Subcutaneous adipose tissue (tissue), 4 donors: ENCODE measurements around the gene ZNF12. TPM values are rescaled to one million over a fixed set of nuclear protein-coding genes. Genes with fewer than 3 reads are reported as not detected.

ENCODE experiments used
- total RNA-seq, 4 donors: library from RNA; depleted of rRNA; stranded (reverse); fragments of >200 nt; gene quantifications; one replicate each; pipeline ENCODE4 v1.1.0, GENCODE V29; 2016
- TF ChIP-seq, protein P1 (sequence below): fragments of 450-650 bp; IDR thresholded peaks from one replicate; pipeline ENCODE4 v1.5.1; 2016; ENCODE audit warnings: low read depth, mild to moderate bottlenecking, control low read depth, antibody characterized with exemption, moderate library complexity

The ZNF12 gene
- total RNA-seq, 4 donors from 2014 or later, result 17.3 to 27.2 (median 19.9) TPM

DNA sequence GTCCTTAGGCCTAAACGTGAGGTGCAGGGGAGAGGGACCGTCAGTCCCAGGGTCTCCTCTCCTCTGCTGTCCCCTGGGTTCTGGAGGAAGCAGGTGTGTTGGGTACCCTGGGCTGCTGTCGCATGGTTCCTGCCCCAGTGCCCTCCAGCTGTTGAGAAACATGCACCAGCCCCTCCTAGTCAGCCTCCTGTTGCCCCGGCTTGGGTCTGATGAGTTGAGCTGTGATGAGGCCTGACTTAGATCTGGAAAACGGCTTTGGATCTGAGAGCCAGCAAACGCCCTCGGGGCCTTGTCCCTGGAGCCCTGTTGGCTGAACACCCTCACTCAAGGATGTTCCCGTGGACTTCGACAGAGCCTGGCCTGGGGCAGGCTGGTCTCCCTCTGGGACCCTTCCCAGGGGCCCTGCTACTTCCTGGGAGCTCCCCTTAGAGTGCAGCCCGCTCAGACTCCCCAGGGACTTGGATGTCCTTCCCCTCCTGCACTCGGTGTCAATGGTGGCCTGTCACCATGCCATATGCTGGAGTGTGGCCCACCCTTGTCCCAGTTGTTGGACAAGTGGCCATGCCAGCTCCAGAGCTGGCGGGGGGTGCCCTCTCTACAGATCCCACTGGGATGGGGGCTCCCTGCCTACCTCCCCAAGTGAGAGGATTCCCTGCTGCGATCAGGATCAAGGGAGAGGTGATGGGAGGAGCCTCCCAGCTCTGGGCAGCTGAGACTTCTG, 57.3 kb downstream of the ZNF12 start:
- TF ChIP-seq, protein P1, sequence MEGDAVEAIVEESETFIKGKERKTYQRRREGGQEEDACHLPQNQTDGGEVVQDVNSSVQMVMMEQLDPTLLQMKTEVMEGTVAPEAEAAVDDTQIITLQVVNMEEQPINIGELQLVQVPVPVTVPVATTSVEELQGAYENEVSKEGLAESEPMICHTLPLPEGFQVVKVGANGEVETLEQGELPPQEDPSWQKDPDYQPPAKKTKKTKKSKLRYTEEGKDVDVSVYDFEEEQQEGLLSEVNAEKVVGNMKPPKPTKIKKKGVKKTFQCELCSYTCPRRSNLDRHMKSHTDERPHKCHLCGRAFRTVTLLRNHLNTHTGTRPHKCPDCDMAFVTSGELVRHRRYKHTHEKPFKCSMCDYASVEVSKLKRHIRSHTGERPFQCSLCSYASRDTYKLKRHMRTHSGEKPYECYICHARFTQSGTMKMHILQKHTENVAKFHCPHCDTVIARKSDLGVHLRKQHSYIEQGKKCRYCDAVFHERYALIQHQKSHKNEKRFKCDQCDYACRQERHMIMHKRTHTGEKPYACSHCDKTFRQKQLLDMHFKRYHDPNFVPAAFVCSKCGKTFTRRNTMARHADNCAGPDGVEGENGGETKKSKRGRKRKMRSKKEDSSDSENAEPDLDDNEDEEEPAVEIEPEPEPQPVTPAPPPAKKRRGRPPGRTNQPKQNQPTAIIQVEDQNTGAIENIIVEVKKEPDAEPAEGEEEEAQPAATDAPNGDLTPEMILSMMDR, result no peak

DNA sequence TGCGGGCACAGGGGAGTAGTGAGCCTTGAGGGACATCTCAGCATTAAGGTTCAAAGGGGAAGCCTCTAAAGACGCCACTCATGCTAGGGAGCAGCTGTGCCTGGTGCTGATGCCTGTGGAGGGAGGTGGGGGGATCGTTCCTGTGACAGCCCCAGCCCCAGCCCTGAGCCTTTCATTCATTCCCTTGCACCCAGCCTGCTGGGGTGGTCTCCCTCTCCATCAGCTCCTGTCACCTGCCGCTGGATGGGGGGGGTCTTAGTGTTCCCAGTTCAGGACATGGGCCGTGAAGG, 58.0 kb downstream of the ZNF12 start:
- TF ChIP-seq, protein P1, result no peak

DNA sequence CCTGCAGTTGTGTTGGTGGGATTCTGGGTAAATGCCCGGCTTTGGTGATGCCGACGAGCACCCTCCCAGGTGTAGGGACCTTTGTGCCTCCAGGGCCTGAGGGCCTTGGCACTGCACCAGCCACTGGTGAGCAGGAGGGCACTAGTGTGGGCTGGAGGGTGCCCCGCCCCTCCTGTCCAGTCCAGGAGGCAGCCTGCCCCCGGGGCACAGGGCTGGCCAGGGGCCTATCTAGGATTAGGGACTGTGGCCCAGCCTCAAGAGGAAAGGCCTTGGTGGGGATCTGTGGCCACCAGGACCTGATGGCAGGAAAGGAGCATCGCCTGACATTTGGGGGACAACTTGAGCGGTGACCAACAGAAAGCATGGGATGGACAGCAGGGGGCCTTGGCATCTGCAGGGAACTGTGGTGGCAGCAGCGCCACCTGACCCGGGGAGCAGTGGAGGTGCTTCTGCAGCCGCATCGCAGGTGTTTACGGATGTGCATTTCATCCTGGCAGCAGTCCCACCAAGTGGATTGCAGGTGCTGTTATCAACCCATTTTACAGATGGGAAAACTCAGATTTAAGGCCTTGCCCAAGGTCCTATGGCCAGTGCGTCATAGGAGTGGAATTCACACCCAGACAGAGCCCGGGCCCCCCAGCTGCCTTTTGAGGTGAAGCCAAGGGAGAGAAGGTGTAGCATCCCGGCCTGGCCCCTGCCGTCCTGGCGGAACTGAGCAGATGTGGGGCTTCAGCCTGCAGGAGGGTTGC, 58.5 kb downstream of the ZNF12 start:
- TF ChIP-seq, protein P1, result no peak

DNA sequence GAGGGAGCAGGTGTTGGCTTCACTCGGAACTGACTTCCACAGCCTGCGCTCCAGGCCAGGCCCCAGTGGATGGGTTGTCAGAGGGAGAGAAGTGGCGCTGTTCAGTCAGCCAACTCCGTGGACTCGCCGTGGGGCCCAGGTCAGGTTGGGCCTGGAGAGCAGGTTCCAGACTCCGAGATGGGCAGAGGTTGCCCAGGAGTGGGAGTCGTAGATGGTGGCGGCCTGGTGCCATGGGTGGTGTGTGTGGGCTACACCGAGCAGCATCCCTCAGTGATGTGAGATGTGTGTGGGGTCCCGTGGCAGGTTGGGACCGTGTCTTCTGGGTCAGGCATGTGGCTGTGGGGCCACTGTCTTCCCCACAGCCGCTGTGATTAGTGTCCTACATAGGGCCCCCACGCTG, 59.2 kb downstream of the ZNF12 start:
- TF ChIP-seq, protein P1, result no peak

DNA sequence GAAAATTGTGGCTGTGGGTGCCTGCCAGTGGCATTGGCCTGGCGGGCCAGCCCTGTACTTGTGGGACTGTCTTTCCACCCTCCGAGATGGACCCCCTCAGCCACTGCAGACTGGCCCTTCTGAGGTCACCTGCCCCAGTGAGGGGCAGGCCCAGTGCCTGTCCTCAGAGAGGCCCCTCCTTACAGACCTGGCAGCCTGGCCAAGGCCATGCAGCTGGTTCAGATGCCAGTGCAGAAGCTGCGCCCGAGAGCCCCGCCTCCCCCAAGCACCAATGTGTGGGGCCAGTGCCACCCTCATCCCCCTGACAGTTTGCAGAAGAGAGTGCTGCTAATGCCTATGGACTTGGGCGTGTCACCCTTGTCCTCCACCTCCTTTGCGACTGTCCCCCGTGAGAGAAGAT, 59.7 kb downstream of the ZNF12 start:
- TF ChIP-seq, protein P1, result no peak

DNA sequence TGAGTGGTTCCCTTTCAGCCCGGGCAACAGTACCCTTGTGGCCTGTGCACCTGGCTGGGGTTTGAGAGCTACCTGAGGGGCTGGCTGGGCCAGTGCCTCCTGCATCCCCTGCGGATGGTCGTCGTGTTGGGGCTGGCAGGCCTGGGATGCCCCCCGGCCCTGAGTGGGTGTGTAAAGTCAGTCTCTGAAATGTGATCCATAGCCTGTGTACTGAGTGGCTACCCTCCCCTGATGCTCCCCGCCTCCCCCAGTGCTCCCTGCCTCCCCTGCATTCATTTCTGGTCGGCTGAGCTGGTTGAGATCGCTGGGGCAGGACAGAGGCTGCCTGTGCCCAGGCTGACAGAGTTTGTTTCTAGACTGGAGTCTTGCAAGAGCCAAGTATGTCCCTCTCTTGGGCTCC, 60.3 kb downstream of the ZNF12 start:
- TF ChIP-seq, protein P1, result no peak

DNA sequence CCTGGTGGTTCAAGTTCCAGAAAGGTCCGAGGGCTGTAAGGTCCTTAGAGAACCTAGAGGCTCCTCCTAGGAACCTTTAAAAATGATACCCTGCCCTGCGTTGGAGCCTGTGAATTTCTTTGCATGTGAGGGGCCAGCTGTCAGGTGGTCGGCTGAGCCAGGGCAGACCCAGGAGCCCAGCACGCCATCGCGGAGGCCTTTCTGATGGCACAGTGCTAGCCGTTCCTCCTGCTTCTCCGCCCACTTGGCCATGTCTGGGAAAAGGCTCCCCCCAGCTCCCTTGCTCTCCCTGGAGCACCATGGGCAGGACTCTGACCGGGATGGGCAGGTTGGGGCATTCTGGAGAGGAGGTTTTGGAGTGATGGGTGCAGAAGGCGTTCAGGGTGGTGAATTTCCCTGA, 62.0 kb downstream of the ZNF12 start:
- TF ChIP-seq, protein P1, result no peak
